ENCODE data around the gene ARAP2.

Gene ARAP2

GRCh38 chr4:36111172-36111571 lies 133.1 kb downstream of the ARAP2 start:
- ATAC-seq (no peak), DNase-seq (no peak)
- H3K27ac Mint-ChIP-seq, result no peak overlapping the region
- peaks cover 26% of the 10 kb centered on the region for H3K36me3 Mint-ChIP-seq (ENCODE audit: low read depth)
- no peaks in the 10 kb centered on the region for H3K27me3 Mint-ChIP-seq
- H3K9me3 Mint-ChIP-seq, result no peaks in the 10 kb centered on the region
- no peaks in the 10 kb centered on the region for H3K4me1 Mint-ChIP-seq
- no peak overlapping the region for H3K4me3 Mint-ChIP-seq

GRCh38 chr4:36099509-36099908 lies 144.8 kb downstream of the ARAP2 start:
- Mint-ChIP-seq H3K27ac (no peak overlapping the region), H3K36me3 (ENCODE audit: low read depth) (peaks cover 34% of the 10 kb centered on the region), H3K4me1 (no peaks in the 10 kb centered on the region), H3K9me3 (peaks cover 7% of the 10 kb centered on the region), H3K27me3 (no peaks in the 10 kb centered on the region), H3K4me3 (no peak overlapping the region)
- DNase-seq (no peak), ATAC-seq (peak; percentile 28)

GRCh38 chr4:36094995-36095394 lies 149.3 kb downstream of the ARAP2 start:
- DNase-seq, result no peak
- Mint-ChIP-seq H3K27me3 (no peaks in the 10 kb centered on the region), H3K4me3 (no peak overlapping the region), H3K36me3 (ENCODE audit: low read depth) (peaks cover 21% of the 10 kb centered on the region), H3K4me1 (no peaks in the 10 kb centered on the region), H3K9me3 (no peaks in the 10 kb centered on the region), H3K27ac (no peak overlapping the region)
- no peak for ATAC-seq

GRCh38 chr4:36091997-36092396 lies 152.3 kb downstream of the ARAP2 start:
- H3K9me3 Mint-ChIP-seq, result no peaks in the 10 kb centered on the region
- peaks cover 12% of the 10 kb centered on the region for H3K36me3 Mint-ChIP-seq (ENCODE audit: low read depth)
- H3K4me1 Mint-ChIP-seq, result no peaks in the 10 kb centered on the region
- ATAC-seq (no peak), DNase-seq (no peak)
- H3K4me3 Mint-ChIP-seq, result no peak overlapping the region
- H3K27ac Mint-ChIP-seq, result no peak overlapping the region
- no peaks in the 10 kb centered on the region for H3K27me3 Mint-ChIP-seq

- Mint-ChIP-seq H3K27me3 (no peaks in the 10 kb centered on the region), H3K4me3 (no peak overlapping the region), H3K9me3 (no peaks in the 10 kb centered on the region), H3K36me3 (ENCODE audit: low read depth) (peaks cover 8% of the 10 kb centered on the region), H3K27ac (no peak overlapping the region), H3K4me1 (peaks cover 9% of the 10 kb centered on the region)
- ATAC-seq (no peak), DNase-seq (no peak)
Observed at GRCh38 chr4:36088542-36088941, 155.8 kb downstream of the ARAP2 start.

- peak overlapping the region; percentile 33 for H3K4me3 Mint-ChIP-seq
- peaks cover 9% of the 10 kb centered on the region for H3K4me1 Mint-ChIP-seq
- peak; percentile 6 for ATAC-seq
- no peaks in the 10 kb centered on the region for H3K27me3 Mint-ChIP-seq
- DNase-seq, result no peak
- peak overlapping the region; percentile 72 for H3K27ac Mint-ChIP-seq
- no peaks in the 10 kb centered on the region for H3K9me3 Mint-ChIP-seq
- peaks cover 11% of the 10 kb centered on the region for H3K36me3 Mint-ChIP-seq (ENCODE audit: low read depth)
Observed at GRCh38 chr4:36086261-36086786, 158.0 kb downstream of the ARAP2 start.

- Mint-ChIP-seq H3K36me3 (ENCODE audit: low read depth) (peaks cover 4% of the 10 kb centered on the region), H3K4me3 (no peak overlapping the region), H3K27ac (no peak overlapping the region), H3K4me1 (peaks cover 9% of the 10 kb centered on the region), H3K9me3 (no peaks in the 10 kb centered on the region), H3K27me3 (no peaks in the 10 kb centered on the region)
- no peak for ATAC-seq
- DNase-seq, result no peak
Observed at GRCh38 chr4:36082817-36083216, 161.5 kb downstream of the ARAP2 start.

GRCh38 chr4:36081185-36081584 lies 163.1 kb downstream of the ARAP2 start:
- H3K27ac Mint-ChIP-seq, result no peak overlapping the region
- peak; percentile 86 for ATAC-seq
- H3K9me3 Mint-ChIP-seq, result no peaks in the 10 kb centered on the region
- H3K36me3 Mint-ChIP-seq (ENCODE audit: low read depth), result peaks cover 4% of the 10 kb centered on the region
- DNase-seq, result no peak
- no peak overlapping the region for H3K4me3 Mint-ChIP-seq
- H3K4me1 Mint-ChIP-seq, result peaks cover 5% of the 10 kb centered on the region
- no peaks in the 10 kb centered on the region for H3K27me3 Mint-ChIP-seq

GRCh38 chr4:36079666-36080065 lies 164.6 kb downstream of the ARAP2 start:
- H3K27me3 Mint-ChIP-seq, result no peaks in the 10 kb centered on the region
- no peaks in the 10 kb centered on the region for H3K4me1 Mint-ChIP-seq
- no peaks in the 10 kb centered on the region for H3K9me3 Mint-ChIP-seq
- no peak overlapping the region for H3K4me3 Mint-ChIP-seq
- DNase-seq, result no peak
- no peak for ATAC-seq
- no peak overlapping the region for H3K27ac Mint-ChIP-seq
- peaks cover 4% of the 10 kb centered on the region for H3K36me3 Mint-ChIP-seq (ENCODE audit: low read depth)

- H3K36me3 Mint-ChIP-seq (ENCODE audit: low read depth), result peaks cover 8% of the 10 kb centered on the region
- no peaks in the 10 kb centered on the region for H3K4me1 Mint-ChIP-seq
- no peak overlapping the region for H3K4me3 Mint-ChIP-seq
- ATAC-seq (no peak), DNase-seq (no peak)
- H3K27ac Mint-ChIP-seq, result no peak overlapping the region
- H3K27me3 Mint-ChIP-seq, result no peaks in the 10 kb centered on the region
- no peaks in the 10 kb centered on the region for H3K9me3 Mint-ChIP-seq
Observed at GRCh38 chr4:36078319-36078718, 166.0 kb downstream of the ARAP2 start.

GRCh38 chr4:36072529-36072928 lies 171.8 kb downstream of the ARAP2 start:
- no peaks in the 10 kb centered on the region for H3K9me3 Mint-ChIP-seq
- no peak for DNase-seq
- ATAC-seq, result no peak
- H3K4me1 Mint-ChIP-seq, result no peaks in the 10 kb centered on the region
- H3K4me3 Mint-ChIP-seq, result no peak overlapping the region
- H3K27ac Mint-ChIP-seq, result no peak overlapping the region
- H3K36me3 Mint-ChIP-seq (ENCODE audit: low read depth), result peaks cover 29% of the 10 kb centered on the region
- H3K27me3 Mint-ChIP-seq, result no peaks in the 10 kb centered on the region

GRCh38 chr4:36067116-36067515 lies 177.2 kb downstream of the ARAP2 start:
- no peaks in the 10 kb centered on the region for H3K27me3 Mint-ChIP-seq
- peaks cover 22% of the 10 kb centered on the region for H3K36me3 Mint-ChIP-seq (ENCODE audit: low read depth)
- no peaks in the 10 kb centered on the region for H3K4me1 Mint-ChIP-seq
- H3K27ac Mint-ChIP-seq, result no peak overlapping the region
- no peak for ATAC-seq
- no peak for DNase-seq
- H3K4me3 Mint-ChIP-seq, result no peak overlapping the region
- H3K9me3 Mint-ChIP-seq, result peaks cover 4% of the 10 kb centered on the region

- H3K9me3 Mint-ChIP-seq, result peaks cover 15% of the 10 kb centered on the region
- no peak overlapping the region for H3K4me3 Mint-ChIP-seq
- no peak overlapping the region for H3K27ac Mint-ChIP-seq
- ATAC-seq, result no peak
- peaks cover 19% of the 10 kb centered on the region for H3K36me3 Mint-ChIP-seq (ENCODE audit: low read depth)
- no peaks in the 10 kb centered on the region for H3K4me1 Mint-ChIP-seq
- DNase-seq, result no peak
- no peaks in the 10 kb centered on the region for H3K27me3 Mint-ChIP-seq
Observed at GRCh38 chr4:36065274-36065871, 178.9 kb downstream of the ARAP2 start.

- H3K27ac Mint-ChIP-seq, result no peak overlapping the region
- no peak overlapping the region for H3K4me3 Mint-ChIP-seq
- no peak for ATAC-seq
- DNase-seq, result no peak
- H3K4me1 Mint-ChIP-seq, result no peaks in the 10 kb centered on the region
- no peaks in the 10 kb centered on the region for H3K27me3 Mint-ChIP-seq
- H3K9me3 Mint-ChIP-seq, result peaks cover 15% of the 10 kb centered on the region
- H3K36me3 Mint-ChIP-seq (ENCODE audit: low read depth), result peaks cover 15% of the 10 kb centered on the region
Observed at GRCh38 chr4:36064117-36064516, 180.2 kb downstream of the ARAP2 start.

- Mint-ChIP-seq H3K36me3 (ENCODE audit: low read depth) (no peaks in the 10 kb centered on the region), H3K27ac (no peak overlapping the region), H3K4me1 (no peaks in the 10 kb centered on the region), H3K4me3 (no peak overlapping the region), H3K9me3 (peaks cover 4% of the 10 kb centered on the region), H3K27me3 (no peaks in the 10 kb centered on the region)
- ATAC-seq (no peak), DNase-seq (no peak)
Observed at GRCh38 chr4:36056136-36056535, 188.2 kb downstream of the ARAP2 start.
